Testis (tissue), 3 donors: ENCODE measurements around the gene STX1A. TPM values are rescaled to one million over a fixed set of nuclear protein-coding genes. Genes with fewer than 3 reads are reported as not detected.

ENCODE experiments used
- DNase-seq: peaks from one replicate; pipeline ENCODE4 v3.0.0-alpha.2; 2019
- H3K27ac ChIP-seq, 2 donors: fragments of 200-600 bp; sonication (generic); one replicate each; pipeline ENCODE4 v1.5.1; 2019
- H3K27me3 ChIP-seq: fragments of 200-600 bp; sonication (generic); one replicate; pipeline ENCODE4 v1.5.1; 2019
- H3K36me3 ChIP-seq: fragments of 200-600 bp; sonication (generic); one replicate; pipeline ENCODE4 v1.5.1; 2017; ENCODE audit warnings: low read depth; ENCODE audit errors: missing control alignments
- H3K4me1 ChIP-seq: fragments of 200-600 bp; sonication (generic); one replicate; pipeline ENCODE4 v1.5.1; 2019
- H3K4me3 ChIP-seq, 2 donors: fragments of 200-600 bp; sonication (generic); one replicate each; pipeline ENCODE4 v1.5.1; 2017 to 2019
- H3K9me3 ChIP-seq: fragments of 200-600 bp; sonication (generic); one replicate; pipeline ENCODE4 v1.5.1; 2017
- CTCF ChIP-seq, 3 experiments: fragments of 450-650 bp in 2 of 3; fragments of 200-600 bp in 1 of 3; sonication (generic) in 1 of 3; IDR thresholded peaks; one replicate each; pipeline ENCODE4 v1.5.1; 2016 to 2019; ENCODE audit warnings: antibody characterized with exemption in 3 of 3, mild to moderate bottlenecking in 2 of 3, moderate library complexity in 1 of 3
- POLR2A ChIP-seq: fragments of 450-650 bp; IDR thresholded peaks from one replicate; pipeline ENCODE4 v1.6.1; 2017; ENCODE audit warnings: antibody characterized with exemption, mild to moderate bottlenecking, moderate library complexity
- WGBS, 2 donors: methylation state at CpG; one replicate each; pipeline ENCODE4 v1.1.5; 2018; 5-methylcytosine and 5-hydroxymethylcytosine counted together
- intact Hi-C: fragments of 100-400 bp; cut with DNase I; formaldehyde crosslinking; loops from one replicate; pipeline ENCODE4 v1.15.1; 2023; ENCODE audit warnings: low total_unique reads
- polyA plus RNA-seq: library from polyadenylated mRNA; stranded (reverse); fragments of 350-450 nt; fragmentation: Illumina TruSeq; extraction: RNeasy Lipid Tissue Mini Kit (QIAGEN cat#74804); gene quantifications from one replicate; pipeline ENCODE4 v1.2.3, GENCODE V29; 2014; ENCODE audit warnings: low read depth, low replicate concordance; ENCODE audit not compliant: insufficient read depth
- total RNA-seq, 2 donors: library from RNA; depleted of rRNA; stranded (reverse); fragments of >200 nt; gene quantifications; one replicate each; pipeline ENCODE4 v1.2.3, GENCODE V29; 2016

Gene STX1A
- total and polyA plus RNA-seq, 3 donors from 2014 or later = 13.2 to 28.2 (median 24.7) TPM

- no peaks in the 10 kb centered on the region for H3K9me3 ChIP-seq
- H3K27me3 ChIP-seq = no peaks in the 10 kb centered on the region
- H3K4me3 ChIP-seq = no peak overlapping the region
- 39 to 51% methylated on average over 3 of the region's 3 CpGs for WGBS, 2 donors
- H3K27ac ChIP-seq = no peak overlapping the region
- intact Hi-C loops = no loop called here
- no peaks in the 10 kb centered on the region for H3K36me3 ChIP-seq
- no peaks in the 10 kb centered on the region for H3K4me1 ChIP-seq
- no peak for DNase-seq
- no peak for TF ChIP-seq CTCF (IDR thresholded peaks at IDR 0.05)
- no peak for TF ChIP-seq POLR2A
These were observed 11.0 kb upstream of the STX1A start for GRCh38 chr7:73730485-73730884.

DNA sequence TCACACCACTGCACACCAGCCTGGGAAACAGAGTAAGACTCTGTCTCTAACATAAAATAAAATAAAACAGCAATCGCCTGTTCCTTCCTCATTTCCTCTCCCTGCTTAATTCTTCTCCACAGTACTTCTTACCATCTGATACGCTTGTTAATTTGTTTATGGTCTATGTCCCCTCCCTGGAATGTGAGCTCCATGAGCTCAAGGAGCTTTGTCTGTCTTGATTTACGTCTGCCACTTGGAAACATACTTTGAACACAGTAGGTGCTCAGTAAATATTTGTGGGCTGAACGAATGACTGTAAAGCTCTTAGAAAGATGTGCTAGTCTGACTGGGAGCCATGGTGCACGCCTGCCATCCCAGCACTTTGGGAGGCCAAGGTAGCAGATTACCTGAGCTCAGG lies 9.1 kb upstream of the STX1A start:
- 70 to 72% methylated on average over 5 of the region's 5 CpGs for WGBS, 2 donors

DNA sequence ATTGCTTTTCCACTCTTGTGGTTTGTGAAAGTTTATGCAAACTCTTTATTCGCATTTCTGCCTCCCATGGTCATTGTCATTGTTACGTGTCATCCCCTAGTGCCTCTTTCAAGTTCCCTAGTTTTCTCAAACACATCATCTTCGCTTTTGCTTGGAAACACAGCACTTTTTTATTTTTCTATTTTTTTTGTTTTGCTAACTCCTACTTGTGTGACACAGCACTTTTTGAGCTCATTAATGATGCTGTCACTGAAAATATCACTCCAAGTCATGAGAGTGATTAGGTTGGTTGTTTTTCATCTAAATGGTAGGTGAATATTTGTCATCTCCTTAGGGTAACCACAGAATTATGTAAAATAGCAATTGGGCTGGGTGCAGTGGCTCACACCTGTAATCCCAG lies 8.5 kb upstream of the STX1A start:
- no peaks in the 10 kb centered on the region for H3K9me3 ChIP-seq
- no peaks in the 10 kb centered on the region for H3K27me3 ChIP-seq
- no peak overlapping the region for H3K4me3 ChIP-seq
- WGBS, 2 donors = 83 to 84% methylated on average over 3 of the region's 3 CpGs
- intact Hi-C loops = loop anchor here (5.0 kb wide), 1 partner anchor 121 kb away; no protein-coding TSS in a partner anchor
- no peak for DNase-seq
- H3K27ac ChIP-seq = no peak overlapping the region
- no peak for TF ChIP-seq CTCF (IDR thresholded peaks at IDR 0.05)
- no peak for TF ChIP-seq POLR2A
- no peaks in the 10 kb centered on the region for H3K4me1 ChIP-seq
- no peaks in the 10 kb centered on the region for H3K36me3 ChIP-seq

More for the DNA sequence above, 9.1 kb upstream of the STX1A start:
- no peaks in the 10 kb centered on the region for H3K4me1 ChIP-seq
- TF ChIP-seq CTCF (IDR thresholded peaks at IDR 0.05) (no peak), POLR2A (no peak)
- no peaks in the 10 kb centered on the region for H3K27me3 ChIP-seq
- no peak for DNase-seq
- no peaks in the 10 kb centered on the region for H3K36me3 ChIP-seq
- intact Hi-C loops = loop anchor here (5.0 kb wide), 1 partner anchor 121 kb away; no protein-coding TSS in a partner anchor
- H3K27ac ChIP-seq = no peak overlapping the region
- no peak overlapping the region for H3K4me3 ChIP-seq
- no peaks in the 10 kb centered on the region for H3K9me3 ChIP-seq

GRCh38 chr7:73726083-73726466 lies 6.6 kb upstream of the STX1A start:
- H3K4me1 ChIP-seq = peaks cover 5% of the 10 kb centered on the region
- H3K27me3 ChIP-seq = no peaks in the 10 kb centered on the region

More at GRCh38 chr7:73726083-73726466, 6.6 kb upstream of the STX1A start:
- no peak overlapping the region for H3K27ac ChIP-seq
- H3K9me3 ChIP-seq = no peaks in the 10 kb centered on the region
- 67 to 71% methylated on average over 1 of the region's 1 CpG for WGBS, 2 donors
- no peak overlapping the region for H3K4me3 ChIP-seq
- DNase-seq = no peak
- intact Hi-C loops = loop anchor here (5.0 kb wide), 1 partner anchor 119 kb away; no protein-coding TSS in a partner anchor
- TF ChIP-seq CTCF (IDR thresholded peaks at IDR 0.05) (no peak), POLR2A (no peak)
- H3K36me3 ChIP-seq = no peaks in the 10 kb centered on the region
